Urinary bladder (tissue), 4 donors: ENCODE measurements around the gene FUS. TPM values are rescaled to one million over a fixed set of nuclear protein-coding genes. Genes with fewer than 3 reads are reported as not detected.
"Not testable (repeated sequence)": the region's sequence is repeated elsewhere in the genome, so short reads cannot be mapped to it uniquely, and the experiment has no call there.

Experiments used
- DNase-seq: peaks from one replicate; pipeline ENCODE4 v3.0.0-alpha.2; 2015; ENCODE audit errors: extremely low spot score
- H3K27ac ChIP-seq: one replicate; pipeline ENCODE4 v1.5.1; 2013; ENCODE audit warnings: low read depth, mild to moderate bottlenecking, moderate library complexity
- H3K36me3 ChIP-seq: one replicate; pipeline ENCODE4 v1.6.1; 2013; ENCODE audit warnings: mild to moderate bottlenecking, moderate library complexity; ENCODE audit not compliant: insufficient read depth
- H3K4me1 ChIP-seq: one replicate; pipeline ENCODE4 v1.6.1; 2013; ENCODE audit warnings: mild to moderate bottlenecking, moderate library complexity; ENCODE audit not compliant: insufficient read depth
- H3K4me3 ChIP-seq: one replicate; pipeline ENCODE4 v1.5.1; 2013; ENCODE audit warnings: low read depth, low read length
- WGBS: extraction: QIAGEN DNeasy Blood & Tissue Kit; methylation state at CpG from one replicate; pipeline ENCODE4 v1.1.7; 2013; 5-methylcytosine and 5-hydroxymethylcytosine counted together
- polyA plus RNA-seq: library from polyadenylated mRNA; stranded (reverse); fragments of 200-250 nt; gene quantifications from one replicate; pipeline ENCODE4 v1.2.3, GENCODE V29; 2013
- total RNA-seq: library from RNA; depleted of rRNA; stranded (reverse); fragments of >200 nt; gene quantifications from one replicate; pipeline ENCODE4 v1.2.3, GENCODE V29; 2014
- donor health status: healthy with polysubstance abuse.
- donor health status: healthy.

Gene FUS
- 81.6 TPM for total RNA-seq
- polyA plus RNA-seq, result 159 TPM

DNA sequence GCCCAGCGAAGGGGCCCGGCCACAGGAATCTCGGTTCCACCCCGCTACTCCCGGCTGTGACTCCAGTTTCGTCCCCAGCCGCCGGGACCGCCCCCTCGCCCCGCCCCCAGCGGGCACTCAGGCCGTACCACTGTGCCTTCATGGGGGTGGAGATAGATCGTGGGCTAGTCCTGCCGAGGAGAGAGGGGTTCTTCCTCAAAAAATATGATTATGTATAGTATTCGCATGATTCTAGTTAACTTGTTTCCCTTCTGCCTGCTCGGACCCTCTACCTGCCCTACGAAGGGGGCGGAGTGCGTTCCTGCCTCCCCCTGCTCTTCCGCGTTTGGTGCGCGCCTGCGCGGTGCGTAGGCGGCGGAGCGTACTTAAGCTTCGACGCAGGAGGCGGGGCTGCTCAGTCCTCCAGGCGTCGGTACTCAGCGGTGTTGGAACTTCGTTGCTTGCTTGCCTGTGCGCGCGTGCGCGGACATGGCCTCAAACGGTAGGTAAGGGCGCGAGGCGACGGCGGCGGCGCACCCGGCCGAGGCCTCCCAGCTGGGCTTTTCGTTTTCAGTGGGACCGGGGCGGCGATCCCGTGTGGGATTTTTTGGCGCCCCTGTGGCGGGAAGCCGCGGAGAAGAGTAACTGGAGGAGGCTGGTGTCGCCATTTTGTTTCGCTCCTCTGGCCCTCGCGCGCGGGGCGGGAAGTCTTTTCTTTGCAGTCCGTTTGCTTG is at the start of gene FUS:
FUS (plus strand) TSS at position 393 of the 713 bp plus-strand sequence; CDS start at position 469, 76 bp downstream.
- WGBS, result under 1% methylated on average over 69 of the region's 69 CpGs
- Histone ChIP-seq H3K4me3 (peak within 1 kb of the TSS; percentile 69), H3K27ac (peak within 1 kb of the TSS; percentile 98), H3K36me3 (peaks cover under 1% of the 10 kb centered on the region), H3K4me1 (no peaks in the 10 kb centered on the region)
- peak; percentile 83 for DNase-seq

DNA sequence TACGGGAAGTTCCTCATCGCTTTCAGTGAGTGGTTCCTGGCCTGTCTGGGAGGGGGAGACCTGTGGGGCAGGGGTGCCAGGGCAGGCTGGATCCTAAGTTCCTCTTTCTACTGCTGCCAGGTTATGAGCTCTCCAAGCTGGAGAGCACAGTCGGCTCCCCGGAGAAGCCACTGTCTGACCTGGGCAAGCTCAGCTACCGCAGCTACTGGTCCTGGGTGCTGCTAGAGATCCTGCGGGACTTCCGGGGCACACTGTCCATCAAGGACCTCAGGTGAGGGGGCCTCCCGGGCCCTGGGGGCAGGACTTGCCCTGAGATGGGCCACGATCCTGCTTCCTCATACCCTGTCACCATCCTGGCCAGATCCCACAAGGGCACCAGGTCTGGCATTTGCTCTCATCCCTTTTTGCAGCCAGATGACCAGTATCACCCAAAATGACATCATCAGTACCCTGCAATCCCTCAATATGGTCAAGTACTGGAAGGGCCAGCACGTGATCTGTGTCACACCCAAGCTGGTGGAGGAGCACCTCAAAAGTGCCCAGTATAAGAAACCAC is 49.5 kb upstream of the FUS start:
- H3K4me3 ChIP-seq, result no peak overlapping the region
- no peak overlapping the region for H3K27ac ChIP-seq
- DNase-seq, result no peak
- 84% methylated on average over 10 of the region's 10 CpGs for whole genome bisulfite sequencing
- no peaks in the 10 kb centered on the region for H3K4me1 ChIP-seq
- H3K36me3 ChIP-seq, result no peaks in the 10 kb centered on the region

DNA sequence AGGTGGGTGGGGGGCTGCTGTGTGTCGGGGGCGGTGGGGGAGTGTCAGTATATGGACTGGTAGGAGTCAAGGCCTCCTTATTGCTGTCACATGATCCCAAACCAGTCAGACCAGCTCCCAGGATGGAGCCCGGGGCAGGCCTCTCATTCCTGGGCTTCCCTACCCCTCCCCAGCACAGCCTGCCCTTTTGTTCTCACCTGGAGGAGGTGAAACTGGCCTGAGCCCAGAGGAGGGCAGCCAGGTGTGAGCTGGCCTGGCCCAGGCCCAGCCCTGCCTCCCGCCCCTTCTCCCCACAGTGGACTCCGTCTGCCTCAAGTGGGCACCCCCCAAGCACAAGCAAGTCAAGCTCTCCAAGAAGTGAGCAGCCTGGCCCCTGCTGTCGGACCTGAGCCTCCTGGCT is 49.0 kb upstream of the FUS start:
- H3K27ac ChIP-seq, result no peak overlapping the region
- no peak for DNase-seq
- no peaks in the 10 kb centered on the region for H3K4me1 ChIP-seq
- H3K36me3 ChIP-seq, result no peaks in the 10 kb centered on the region
- 67% methylated on average over 6 of the region's 6 CpGs for WGBS
- H3K4me3 ChIP-seq, result no peak overlapping the region

DNA sequence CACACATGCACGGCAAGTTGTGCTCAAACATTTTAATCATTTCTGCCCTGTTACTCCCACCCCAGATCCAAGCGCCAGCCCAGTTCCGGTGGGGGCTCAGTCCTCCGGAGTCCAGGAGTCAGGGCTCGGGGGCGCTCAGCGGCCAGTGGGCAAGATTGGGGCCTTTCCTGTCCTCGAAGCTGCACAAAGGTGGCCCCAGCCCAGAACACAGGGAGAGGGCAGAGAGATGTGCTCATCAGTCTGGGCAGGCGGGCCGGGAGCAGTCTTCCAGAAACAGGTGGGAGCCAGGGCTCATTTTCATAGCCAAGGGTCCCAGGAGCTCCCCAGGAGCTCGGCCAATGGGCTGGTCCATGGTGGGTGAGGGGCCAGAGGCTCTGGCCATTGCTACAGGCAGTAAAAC is 48.5 kb upstream of the FUS start:
- DNase-seq, result no peak
- no peaks in the 10 kb centered on the region for H3K4me1 ChIP-seq
- no peaks in the 10 kb centered on the region for H3K36me3 ChIP-seq
- WGBS, result 91% methylated on average over 11 of the region's 11 CpGs
- no peak overlapping the region for H3K27ac ChIP-seq
- H3K4me3 ChIP-seq, result no peak overlapping the region

DNA sequence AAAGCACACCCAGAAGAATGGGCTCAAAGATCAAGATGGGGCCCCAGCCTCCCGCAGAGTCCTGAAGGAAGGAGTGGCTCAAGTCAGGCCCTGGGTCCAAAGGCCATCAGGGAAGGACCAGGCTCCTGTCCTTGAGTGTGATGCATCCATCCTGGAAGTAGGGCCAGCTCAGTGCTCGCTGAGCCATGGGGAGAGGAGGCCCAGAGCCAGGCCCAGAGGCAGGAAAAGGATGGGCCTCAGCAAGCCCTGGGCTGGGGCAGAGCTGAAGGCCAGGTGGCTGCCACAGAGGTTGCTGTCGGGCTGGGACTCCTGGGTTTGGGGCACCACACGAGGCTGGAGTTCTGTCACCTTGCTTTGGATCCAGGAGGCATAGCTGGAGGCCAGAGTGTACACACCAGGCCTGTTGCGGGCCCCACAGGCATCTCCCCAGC is 48.1 kb upstream of the FUS start:
- Histone ChIP-seq H3K36me3 (no peaks in the 10 kb centered on the region), H3K4me1 (no peaks in the 10 kb centered on the region), H3K27ac (no peak overlapping the region), H3K4me3 (no peak overlapping the region)
- DNase-seq, result no peak
- WGBS, result 87% methylated on average over 5 of the region's 5 CpGs

DNA sequence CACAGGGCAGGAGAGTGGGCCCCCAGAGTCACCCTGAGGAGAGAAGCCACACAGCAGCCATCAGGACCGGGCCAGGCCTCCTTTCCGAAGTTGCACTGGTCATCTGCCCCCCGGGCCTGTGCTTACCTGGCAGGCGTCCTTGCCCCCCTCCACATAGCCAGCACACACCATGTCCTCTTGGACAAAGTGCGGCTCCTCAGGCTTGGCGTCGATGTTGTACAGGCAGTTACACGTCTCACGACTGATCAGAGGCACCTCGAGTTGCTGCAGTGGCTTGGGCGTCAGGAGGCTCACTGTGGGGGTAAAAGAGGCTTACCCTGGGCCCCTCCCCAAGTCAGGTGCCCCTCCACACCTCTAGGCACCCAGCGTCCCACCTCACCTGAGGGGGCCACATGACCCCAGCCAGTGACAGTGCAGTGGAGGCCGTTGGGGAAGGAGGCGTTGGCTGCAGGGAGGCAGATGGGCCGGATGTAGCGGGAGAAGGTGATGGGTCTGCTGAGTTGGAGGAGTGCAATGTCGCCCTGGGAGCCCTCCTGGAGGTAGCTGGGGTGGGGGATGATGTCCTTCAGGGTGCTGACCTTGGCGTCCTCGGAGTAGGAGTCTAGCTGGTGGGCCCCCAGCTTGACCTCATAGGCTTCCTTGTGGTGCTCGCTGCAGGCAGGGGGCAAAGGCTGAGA is 47.5 kb upstream of the FUS start:
- no peak overlapping the region for H3K4me3 ChIP-seq
- H3K36me3 ChIP-seq, result no peaks in the 10 kb centered on the region
- H3K27ac ChIP-seq, result no peak overlapping the region
- DNase-seq, result no peak
- WGBS, result 85% methylated on average over 20 of the region's 20 CpGs
- no peaks in the 10 kb centered on the region for H3K4me1 ChIP-seq

DNA sequence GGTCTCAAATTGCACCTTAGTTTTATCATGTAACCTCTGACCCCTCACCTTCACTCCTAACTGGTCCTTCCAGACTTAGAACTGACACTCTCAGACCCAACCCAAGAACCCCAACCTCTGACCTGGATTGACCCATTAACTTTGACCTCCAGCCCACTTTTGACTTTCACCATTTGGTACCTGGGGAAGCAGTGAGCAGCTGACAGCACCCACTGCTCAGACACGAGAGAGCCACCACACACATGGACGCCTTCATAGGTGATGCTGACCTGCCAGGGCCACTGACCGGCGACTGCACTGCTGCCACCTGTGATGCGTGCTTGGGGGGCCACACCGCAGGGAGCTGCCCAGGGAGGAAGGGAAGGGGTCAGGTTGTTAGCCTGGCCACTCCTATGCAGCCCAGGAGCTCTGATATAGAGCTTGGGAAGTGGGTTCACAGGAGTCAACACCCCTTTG is 46.9 kb upstream of the FUS start:
- DNase-seq, result no peak
- H3K36me3 ChIP-seq, result no peaks in the 10 kb centered on the region
- no peak overlapping the region for H3K27ac ChIP-seq
- H3K4me3 ChIP-seq, result no peak overlapping the region
- 88% methylated on average over 6 of the region's 6 CpGs for WGBS
- H3K4me1 ChIP-seq, result no peaks in the 10 kb centered on the region

DNA sequence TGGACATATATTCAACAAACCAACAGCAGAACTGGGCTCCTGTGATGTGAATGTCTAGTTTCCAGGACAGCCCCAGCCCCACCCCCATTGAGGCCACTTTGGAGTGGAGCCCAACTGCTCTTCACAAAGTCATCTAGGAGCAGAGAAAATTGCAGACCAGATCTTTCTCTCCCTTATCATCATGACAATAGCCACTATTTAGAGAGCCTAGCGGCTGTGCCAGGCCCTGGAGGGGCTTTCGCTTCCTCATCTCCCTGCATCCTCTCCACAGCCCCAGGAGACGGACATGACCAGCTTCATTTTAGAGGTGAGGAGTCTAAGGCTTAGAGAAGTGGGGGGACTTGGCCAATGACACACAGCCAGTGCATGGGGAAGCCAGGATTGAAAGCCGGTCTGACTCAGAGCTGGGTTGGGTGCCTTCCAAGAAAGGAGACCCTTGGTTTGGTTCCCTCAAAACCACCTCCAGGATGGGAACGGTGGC is 45.8 kb upstream of the FUS start:
- Histone ChIP-seq H3K4me3 (no peak overlapping the region), H3K4me1 (no peaks in the 10 kb centered on the region), H3K27ac (no peak overlapping the region), H3K36me3 (no peaks in the 10 kb centered on the region)
- DNase-seq, result no peak
- 27% methylated on average over 5 of the region's 5 CpGs for WGBS

DNA sequence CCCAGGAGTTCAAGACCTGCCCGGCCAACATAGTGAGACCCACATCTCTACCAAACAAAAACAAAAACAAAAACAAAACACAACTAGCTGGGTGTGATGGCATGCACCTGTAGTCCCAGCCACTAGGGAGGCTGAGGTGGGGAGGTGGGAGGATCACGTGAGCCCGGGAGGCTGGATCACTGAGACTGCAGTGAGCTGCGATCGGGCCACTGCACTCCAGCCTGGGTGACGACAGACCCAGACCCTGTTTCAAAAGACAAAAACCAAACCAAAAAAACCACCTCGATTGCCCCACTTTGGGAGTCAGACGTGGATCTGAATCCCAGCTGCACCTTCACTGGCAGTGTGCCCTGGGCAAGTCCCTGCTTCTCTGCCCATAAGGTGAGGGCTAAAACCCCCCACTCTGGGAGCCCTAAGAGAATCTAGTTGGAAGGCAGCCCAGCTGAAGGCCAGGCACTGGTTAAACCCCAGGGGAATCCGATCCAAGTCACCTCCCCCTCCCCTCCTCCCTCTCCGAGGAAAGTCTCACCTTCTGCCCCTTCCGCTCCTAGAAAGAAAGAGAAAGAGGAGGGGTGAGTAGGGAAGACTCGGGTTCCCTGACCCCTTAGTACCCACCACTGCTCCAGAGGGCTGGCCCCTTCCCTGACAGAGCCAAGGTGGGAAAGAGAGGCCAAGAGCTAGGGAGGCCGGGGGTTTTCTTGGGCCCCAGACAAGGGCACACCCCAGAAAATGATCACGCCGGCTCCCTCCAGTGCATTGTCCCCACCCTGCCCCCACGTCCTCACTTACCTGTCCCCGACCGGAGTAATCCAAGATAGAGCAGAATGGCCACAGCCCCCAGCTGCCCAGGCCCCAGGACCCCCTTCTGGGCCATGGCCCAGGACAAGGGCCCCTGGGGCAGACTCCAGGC is 45.1 kb upstream of the FUS start:
- Histone ChIP-seq H3K4me1 (no peaks in the 10 kb centered on the region), H3K27ac (no peak overlapping the region), H3K36me3 (no peaks in the 10 kb centered on the region), H3K4me3 (no peak overlapping the region)
- no peak for DNase-seq
- WGBS, result 16% methylated on average over 18 of the region's 18 CpGs

DNA sequence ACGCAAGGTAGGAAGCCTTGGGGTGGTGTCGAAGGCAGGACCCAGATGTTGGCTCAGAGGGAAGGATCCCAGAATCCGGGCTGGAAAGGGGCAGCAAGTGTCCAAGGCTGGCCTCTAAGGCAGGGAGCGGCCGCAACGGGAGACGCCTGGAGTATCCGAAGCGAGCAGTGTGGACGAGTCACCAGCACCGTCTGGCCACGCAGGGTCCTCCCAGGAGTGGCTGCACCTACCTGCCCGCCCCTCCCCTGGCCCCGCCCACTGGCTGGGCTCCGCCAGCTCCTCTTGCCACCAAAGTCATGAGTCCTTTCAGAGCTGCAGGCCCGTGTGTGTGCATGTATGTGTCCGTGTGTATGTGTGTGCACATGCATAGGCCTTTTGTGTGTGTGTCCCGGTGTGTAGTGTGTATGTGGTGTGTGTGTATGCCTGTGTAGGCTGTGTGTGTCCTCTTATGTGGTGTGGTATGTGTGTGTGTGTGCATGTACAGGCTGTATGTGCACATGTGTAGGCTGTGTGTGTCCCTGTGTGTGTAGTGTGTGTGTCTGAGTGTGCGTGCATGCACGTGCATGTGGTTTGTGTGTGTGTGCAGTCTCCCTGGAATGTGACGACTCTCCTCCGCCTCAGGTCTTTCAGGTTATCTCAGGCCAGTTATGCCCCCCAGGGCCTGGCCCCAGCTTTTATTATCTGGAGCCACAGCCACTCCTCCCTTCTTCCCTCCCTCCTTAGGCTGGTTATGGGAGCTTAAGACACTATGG is 44.2 kb upstream of the FUS start, which contains the start of gene PRSS8:
PRSS8 (minus strand) TSS at position 193 of the 752 bp plus-strand sequence. CDS start 229 bp downstream, outside the sequence.
- Histone ChIP-seq H3K4me3 (no peak within 1 kb of the TSS), H3K27ac (no peak within 1 kb of the TSS), H3K36me3 (no peaks in the 10 kb centered on the region), H3K4me1 (no peaks in the 10 kb centered on the region)
- DNase-seq, result no peak
- WGBS, result 44% methylated on average over 22 of the region's 22 CpGs

DNA sequence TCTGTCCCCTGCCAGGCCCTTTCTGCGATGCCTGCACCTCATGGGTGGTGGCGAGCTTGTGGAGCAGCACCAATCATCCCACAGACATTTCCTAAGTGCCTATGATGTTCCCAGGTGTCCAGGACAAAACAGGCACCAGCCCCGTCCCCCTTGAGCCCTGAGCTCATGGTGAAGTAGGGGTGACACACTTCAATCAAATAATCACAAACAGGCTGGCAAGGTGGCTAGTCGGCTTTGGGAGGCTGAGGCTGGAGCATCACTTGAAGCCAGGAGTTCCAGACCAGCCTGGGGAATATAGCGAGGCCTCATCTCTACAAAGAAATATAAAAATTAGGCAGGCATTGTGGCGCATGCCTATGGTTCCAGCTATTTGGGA is 43.7 kb upstream of the FUS start:
- no peaks in the 10 kb centered on the region for H3K36me3 ChIP-seq
- H3K4me1 ChIP-seq, result no peaks in the 10 kb centered on the region
- H3K4me3 ChIP-seq, result no peak overlapping the region
- H3K27ac ChIP-seq, result no peak overlapping the region
- DNase-seq, result no peak
- WGBS, result 84% methylated on average over 6 of the region's 6 CpGs

DNA sequence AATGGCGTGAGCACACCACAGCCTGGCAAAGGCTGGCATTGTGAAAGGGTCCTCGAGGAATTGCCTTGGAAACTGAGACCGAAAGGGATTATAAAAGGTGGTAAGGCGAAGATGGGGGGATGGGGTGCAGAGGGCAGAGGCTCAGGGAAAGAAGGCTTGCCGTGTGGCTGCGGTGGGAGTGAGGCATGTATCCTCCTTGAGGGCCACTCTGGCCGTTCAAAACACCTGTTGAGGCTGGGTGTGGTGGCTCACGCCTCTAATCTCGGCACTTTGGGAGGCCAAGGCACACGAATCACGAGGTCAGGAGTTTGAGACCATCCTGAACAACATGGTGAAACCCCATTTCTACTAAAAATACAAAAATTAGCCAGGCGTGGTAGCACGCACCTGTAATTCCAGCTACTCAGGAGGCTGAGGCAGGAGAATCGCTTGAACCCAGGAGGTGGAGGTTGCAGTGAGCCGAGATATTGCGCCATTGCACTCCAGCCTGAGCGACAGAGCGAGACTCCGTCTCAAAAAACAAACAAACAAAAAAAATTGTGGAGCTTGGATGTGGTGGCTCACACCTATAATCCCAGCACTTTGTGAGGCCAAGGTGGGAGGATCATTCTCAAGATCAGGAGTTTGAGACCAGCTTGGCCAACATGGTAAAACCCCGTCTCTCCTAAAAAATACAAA is 43.0 kb upstream of the FUS start:
- H3K4me1 ChIP-seq, DNase-seq, H3K27ac ChIP-seq, H3K4me3 ChIP-seq, H3K36me3 ChIP-seq: not testable (repeated sequence)
- WGBS, result 90% methylated on average over 20 of the region's 20 CpGs
